Stimulated activated CD4-positive, alpha-beta T cell treated with anti-CD3 and anti-CD28 coated beads, Interleukin-1b, Interleukin-23, amount 100 ng/mL, for 4 hours (primary cell): Measurements from ENCODE around the gene SEMA5A.

Experiments used
- DNase-seq, 2 donors: peaks; one replicate each; pipeline ENCODE4 v3.0.0-alpha.2; 2020; ENCODE audit warnings: low read depth in 2 of 2

The SEMA5A gene

GRCh38 chr5:9514968-9515367, 30.9 kb downstream of the SEMA5A start:
- DNase-seq: no peak

GRCh38 chr5:9513827-9514226, 32.0 kb downstream of the SEMA5A start:
- DNase-seq: no peak

- DNase-seq: no peak
Observed at GRCh38 chr5:9512457-9512856, 33.4 kb downstream of the SEMA5A start.

- no peak for DNase-seq
Observed at GRCh38 chr5:9507974-9508373, 37.9 kb downstream of the SEMA5A start.

GRCh38 chr5:9505225-9505624, 40.6 kb downstream of the SEMA5A start:
- DNase-seq: no peak

- no peak for DNase-seq
Observed at GRCh38 chr5:9502864-9503263, 43.0 kb downstream of the SEMA5A start.

- DNase-seq: no peak
Observed at GRCh38 chr5:9502050-9502834, 43.6 kb downstream of the SEMA5A start.

- no peak for DNase-seq
Observed at GRCh38 chr5:9500625-9501024, 45.2 kb downstream of the SEMA5A start.

- DNase-seq: no peak
Observed at GRCh38 chr5:9500193-9500592, 45.7 kb downstream of the SEMA5A start.

- no peak for DNase-seq
Observed at GRCh38 chr5:9499498-9499876, 46.4 kb downstream of the SEMA5A start.

- no peak for DNase-seq
Observed at GRCh38 chr5:9498541-9499497, 47.1 kb downstream of the SEMA5A start.

- DNase-seq: no peak
Observed at GRCh38 chr5:9497347-9497746, 48.5 kb downstream of the SEMA5A start.

GRCh38 chr5:9496801-9497200, 49.1 kb downstream of the SEMA5A start:
- no peak for DNase-seq

GRCh38 chr5:9495121-9495520, 50.8 kb downstream of the SEMA5A start:
- DNase-seq: no peak

GRCh38 chr5:9494301-9494700, 51.6 kb downstream of the SEMA5A start:
- no peak for DNase-seq

- DNase-seq: no peak
Observed at GRCh38 chr5:9490494-9491097, 55.3 kb downstream of the SEMA5A start.

GRCh38 chr5:9483779-9484178, 62.1 kb downstream of the SEMA5A start:
- no peak for DNase-seq

- DNase-seq: no peak
Observed at GRCh38 chr5:9483243-9483642, 62.6 kb downstream of the SEMA5A start.

GRCh38 chr5:9482381-9482780, 63.5 kb downstream of the SEMA5A start:
- DNase-seq: no peak

GRCh38 chr5:9480499-9480898, 65.4 kb downstream of the SEMA5A start:
- no peak for DNase-seq

- no peak for DNase-seq
Observed at GRCh38 chr5:9479990-9480389, 65.9 kb downstream of the SEMA5A start.

GRCh38 chr5:9479361-9479760, 66.5 kb downstream of the SEMA5A start:
- DNase-seq: no peak
